ENCODE measurements around the gene IL1R1.
"Not testable (repeated sequence)": the region's sequence is repeated elsewhere in the genome, so short reads cannot be mapped to it uniquely, and the experiment has no call there.

The IL1R1 gene, protein sequence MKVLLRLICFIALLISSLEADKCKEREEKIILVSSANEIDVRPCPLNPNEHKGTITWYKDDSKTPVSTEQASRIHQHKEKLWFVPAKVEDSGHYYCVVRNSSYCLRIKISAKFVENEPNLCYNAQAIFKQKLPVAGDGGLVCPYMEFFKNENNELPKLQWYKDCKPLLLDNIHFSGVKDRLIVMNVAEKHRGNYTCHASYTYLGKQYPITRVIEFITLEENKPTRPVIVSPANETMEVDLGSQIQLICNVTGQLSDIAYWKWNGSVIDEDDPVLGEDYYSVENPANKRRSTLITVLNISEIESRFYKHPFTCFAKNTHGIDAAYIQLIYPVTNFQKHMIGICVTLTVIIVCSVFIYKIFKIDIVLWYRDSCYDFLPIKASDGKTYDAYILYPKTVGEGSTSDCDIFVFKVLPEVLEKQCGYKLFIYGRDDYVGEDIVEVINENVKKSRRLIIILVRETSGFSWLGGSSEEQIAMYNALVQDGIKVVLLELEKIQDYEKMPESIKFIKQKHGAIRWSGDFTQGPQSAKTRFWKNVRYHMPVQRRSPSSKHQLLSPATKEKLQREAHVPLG

GRCh38 chr2:102141970-102142828 lies at the start of gene IL1R1:
Gene IL1R1, plus strand, starts transcription at chr2:102142746. Its CDS starts 14,979 bp downstream, at chr2:102157725.
- no peak for DNase-seq

DNA sequence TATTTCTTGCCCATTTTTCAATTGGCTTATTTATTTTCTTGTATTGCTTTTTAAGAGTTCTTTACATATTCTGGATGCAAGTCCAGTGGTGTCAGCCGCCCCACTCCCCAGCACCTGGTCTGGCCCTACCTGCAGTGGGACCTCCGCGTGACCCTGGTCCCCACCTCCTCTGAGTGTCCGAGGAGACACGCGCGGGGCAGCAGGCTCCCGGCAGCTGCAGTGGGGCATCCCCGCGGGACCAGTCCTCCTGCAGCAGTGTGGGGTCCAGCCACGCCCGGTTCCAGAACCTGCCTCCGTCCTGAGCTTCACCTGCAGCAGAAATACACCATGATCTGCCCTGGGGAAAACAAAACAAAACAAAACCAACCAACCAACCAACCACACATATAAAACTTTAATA lies 48.9 kb upstream of the IL1R1 start:
- DNase-seq = no peak

- DNase-seq = no peak
Measured at GRCh38 chr2:102094917-102095316, 47.6 kb upstream of the IL1R1 start.

DNA sequence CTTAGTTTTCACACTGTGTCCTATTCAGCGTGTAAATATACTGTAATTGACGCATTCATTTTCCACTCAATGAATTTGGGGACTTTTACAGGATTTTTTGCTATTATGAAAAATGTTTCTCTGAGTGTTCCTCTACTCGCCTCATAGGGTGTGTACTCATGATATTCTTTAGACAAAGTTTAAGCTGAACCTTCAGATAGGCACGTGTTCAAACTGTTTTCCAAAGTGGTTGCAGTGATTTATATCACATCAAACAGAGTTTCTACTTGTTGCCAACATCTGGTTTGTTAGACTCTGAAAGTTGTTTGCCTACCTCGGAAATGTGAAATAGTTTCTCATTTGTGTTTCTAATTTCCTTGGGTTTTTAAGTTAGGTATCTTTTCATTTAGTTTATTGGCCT lies 46.4 kb upstream of the IL1R1 start:
- DNase-seq = no peak

- no peak for DNase-seq
Measured at GRCh38 chr2:102098756-102099155, 43.8 kb upstream of the IL1R1 start.

GRCh38 chr2:102099536-102100298 lies 42.8 kb upstream of the IL1R1 start:
- DNase-seq = no peak

DNA sequence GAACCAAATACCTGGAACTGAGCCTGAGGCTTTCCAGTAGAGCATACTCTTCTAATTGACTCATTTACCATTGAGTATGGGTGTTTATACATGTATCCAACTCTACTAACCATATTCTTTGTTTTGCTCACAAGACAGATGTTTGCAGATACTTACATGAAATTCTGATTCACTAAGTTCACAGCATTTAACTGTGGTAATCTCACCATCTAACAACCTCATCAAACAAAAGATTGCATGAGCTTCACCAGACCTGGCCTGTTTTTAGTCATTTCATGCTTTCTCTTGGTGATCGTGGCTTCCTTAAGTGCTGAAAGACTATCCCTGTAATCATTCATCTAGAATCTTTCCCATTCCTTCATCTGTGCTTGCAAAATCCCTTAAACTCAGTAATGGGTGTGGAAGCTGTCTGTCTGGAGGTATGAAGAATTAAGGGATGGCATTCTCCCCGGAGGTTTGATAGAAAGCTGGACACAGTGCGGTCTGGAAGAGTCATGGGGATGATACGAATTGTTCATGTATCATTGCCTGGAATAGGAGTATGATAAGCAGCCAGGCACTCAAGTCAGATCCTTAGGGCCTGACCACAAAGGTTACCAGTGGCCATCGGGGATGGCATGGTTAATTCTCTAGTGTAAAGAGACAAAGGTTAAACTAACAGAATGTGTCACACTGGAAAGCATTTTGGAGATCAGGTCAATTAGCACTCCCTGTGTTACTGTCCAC lies 42.0 kb upstream of the IL1R1 start:
- no peak for DNase-seq

GRCh38 chr2:102101097-102101848 lies 41.3 kb upstream of the IL1R1 start:
- DNase-seq = no peak

GRCh38 chr2:102101849-102102635 lies 40.5 kb upstream of the IL1R1 start:
- no peak for DNase-seq

DNA sequence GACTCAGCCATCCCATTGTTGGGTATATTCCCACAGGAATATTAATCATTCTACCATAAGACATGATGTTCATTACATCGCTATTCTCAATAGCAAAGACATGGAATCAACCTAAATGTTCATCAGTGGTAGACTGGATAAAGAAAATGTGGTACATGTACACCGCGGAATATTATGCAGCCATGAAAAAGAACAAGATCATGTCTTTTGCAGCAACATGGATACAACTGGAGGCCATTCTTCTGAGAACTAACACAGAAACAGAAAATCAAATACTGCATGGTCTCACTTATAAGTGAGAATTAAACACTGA lies 40.0 kb upstream of the IL1R1 start:
- DNase-seq = not testable (repeated sequence)

- no peak for DNase-seq
Measured at GRCh38 chr2:102103284-102103683, 39.3 kb upstream of the IL1R1 start.

DNA sequence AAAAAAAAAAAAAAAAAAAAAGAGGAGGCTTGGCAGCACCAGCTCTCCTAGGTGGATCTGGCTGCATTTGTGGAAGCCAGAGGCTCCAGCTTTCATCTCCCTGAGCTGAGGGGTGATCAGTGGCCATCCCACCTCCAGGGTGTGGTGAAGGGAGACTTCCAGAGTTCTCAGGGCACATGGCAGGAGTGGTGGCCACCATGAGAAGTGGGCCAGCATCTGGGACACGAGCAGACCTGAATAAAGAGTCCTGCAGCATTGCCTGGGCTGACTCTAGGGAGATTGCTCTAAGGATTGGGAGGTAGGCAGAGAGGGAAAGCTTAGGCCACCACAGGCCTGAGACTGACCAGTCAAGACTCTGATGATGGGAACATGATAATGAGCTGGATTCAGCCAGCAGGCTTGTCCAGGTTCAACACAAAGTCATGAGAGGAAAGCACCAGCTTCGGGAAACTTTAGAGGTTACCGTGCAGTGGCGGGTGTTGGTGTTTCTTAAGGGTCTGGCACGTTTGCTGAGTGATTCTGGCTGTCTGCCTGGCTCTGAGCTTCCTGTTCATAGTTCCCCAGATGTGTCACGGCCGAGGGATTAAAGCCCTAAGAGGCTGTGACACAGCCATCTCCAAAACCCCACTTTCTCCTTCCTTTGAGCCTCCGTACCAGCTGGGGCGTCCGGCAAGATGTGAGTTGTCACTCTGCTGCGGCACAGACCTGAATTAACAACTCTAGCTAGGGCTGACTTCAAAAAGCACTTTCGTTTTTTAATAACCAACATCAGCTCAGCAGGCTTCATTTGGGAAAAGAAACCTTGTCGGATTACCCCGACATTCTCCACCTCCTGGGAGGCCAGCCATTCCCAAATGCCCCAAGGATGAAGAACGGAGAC lies 38.3 kb upstream of the IL1R1 start:
- no peak for DNase-seq

GRCh38 chr2:102106133-102106556 lies 36.4 kb upstream of the IL1R1 start:
- DNase-seq = no peak

DNA sequence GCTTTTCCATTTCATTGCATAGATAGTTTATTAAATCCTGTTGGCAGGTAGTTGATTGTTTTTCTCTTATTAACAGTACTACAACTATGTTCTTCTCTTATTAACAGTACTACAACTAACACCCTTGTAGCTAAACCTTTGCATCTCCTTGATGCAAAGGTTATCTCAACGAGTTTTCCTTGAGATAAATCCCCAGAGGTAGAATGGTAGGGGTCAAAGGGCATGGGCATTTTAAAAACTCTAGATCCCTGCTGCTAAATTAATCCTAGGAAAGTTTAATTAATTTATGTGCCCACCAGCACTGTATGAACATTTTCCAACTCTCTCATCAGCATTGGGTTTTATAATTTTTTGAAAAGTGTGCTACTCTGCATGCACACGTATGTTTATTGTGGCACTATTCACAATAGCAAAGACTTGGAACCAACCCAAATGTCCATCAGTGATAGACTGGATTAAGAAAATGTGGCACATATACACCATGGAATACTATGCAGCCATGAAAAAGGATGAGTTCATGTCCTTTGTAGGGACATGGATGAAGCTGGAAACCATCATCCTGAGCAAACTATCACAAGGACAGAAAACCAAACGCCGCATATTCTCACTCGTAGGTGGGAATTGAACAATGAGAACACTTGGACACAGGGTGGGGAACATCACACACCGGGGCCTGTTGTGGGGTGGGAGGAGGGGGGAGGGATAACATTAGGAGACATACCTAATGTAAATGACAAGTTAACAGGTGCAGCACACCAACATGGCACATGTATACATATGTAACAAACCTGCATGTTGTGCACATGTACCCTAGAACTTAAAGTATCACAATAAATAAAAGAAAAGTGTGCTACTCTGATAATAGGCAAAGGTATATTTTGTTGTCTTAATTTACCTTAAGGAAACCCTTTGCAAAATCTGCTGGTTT lies 35.5 kb upstream of the IL1R1 start:
- DNase-seq = not testable (repeated sequence)

- no peak for DNase-seq
Measured at GRCh38 chr2:102107741-102108070, 34.8 kb upstream of the IL1R1 start.

- DNase-seq = no peak
Measured at GRCh38 chr2:102109016-102109415, 33.5 kb upstream of the IL1R1 start.

DNA sequence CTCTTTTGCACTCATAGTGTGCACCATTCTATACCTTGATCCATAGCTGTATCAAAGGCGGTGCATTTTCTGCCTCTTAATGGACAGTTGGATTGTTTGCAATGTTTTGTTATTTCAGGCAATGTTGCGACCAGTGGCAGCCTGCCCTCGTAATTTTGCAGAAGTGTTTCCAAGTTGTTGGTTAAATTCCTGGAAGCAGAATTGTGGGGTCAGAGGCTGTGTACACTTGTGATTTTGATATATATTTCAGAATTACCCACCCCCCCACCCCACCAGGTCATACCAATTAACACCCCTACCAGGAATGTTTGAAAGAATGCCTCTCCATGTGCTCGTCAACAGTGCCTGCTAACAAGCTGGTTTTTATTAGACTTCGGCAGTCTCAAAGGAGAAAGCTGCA lies 32.4 kb upstream of the IL1R1 start:
- no peak for DNase-seq

GRCh38 chr2:102110596-102111334 lies 31.8 kb upstream of the IL1R1 start:
- DNase-seq = no peak
